SK-N-SH treated with all-trans-retinoic acid at 6 μM for 48 hours (cell line): ENCODE results near the gene SCAPER.

ENCODE experiments used
- ESRRG ChIP-seq: fragments of 250-450 bp; sonication (Bioruptor Pico); IDR thresholded peaks from 2 replicates; pipeline ENCODE4 v1.6.1; 2021; ENCODE audit warnings: mild to moderate bottlenecking
- ZNF70 ChIP-seq: fragments of 450-650 bp; formaldehyde crosslinking; IDR thresholded peaks from 2 replicates; pipeline ENCODE4 v1.5.0; 2020; ENCODE audit warnings: mild to moderate bottlenecking, moderate library complexity
- TF ChIP-seq, protein P1 (sequence below): fragments of 250-450 bp; sonication (Bioruptor Pico); IDR thresholded peaks from 2 replicates; pipeline ENCODE4 v1.8.0; 2020; ENCODE audit warnings: mild to moderate bottlenecking, moderate library complexity, borderline replicate concordance

DNA sequence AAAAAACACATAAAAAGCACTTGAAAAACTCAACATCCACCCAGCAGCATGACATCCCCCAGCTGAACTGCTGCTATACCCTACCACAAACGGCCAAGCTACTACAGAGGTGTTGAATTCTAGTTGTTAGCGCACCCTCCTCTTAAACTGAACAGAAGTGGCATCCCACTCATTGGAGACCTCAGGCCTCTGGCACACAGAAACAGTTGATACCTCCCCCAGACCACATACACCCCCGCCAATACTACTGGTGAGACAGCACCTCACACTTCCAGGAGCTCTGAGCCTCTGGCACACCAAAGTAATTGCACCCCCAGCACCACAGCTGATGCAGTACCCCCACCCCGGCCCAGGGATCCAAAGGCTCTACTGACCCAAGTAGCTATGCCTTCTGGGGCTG, 190.2 kb downstream of the SCAPER start:
- TF ChIP-seq ZNF70 (no peak), ESRRG (CRISPR knock-in tag) (no peak)
- TF ChIP-seq, protein P1, sequence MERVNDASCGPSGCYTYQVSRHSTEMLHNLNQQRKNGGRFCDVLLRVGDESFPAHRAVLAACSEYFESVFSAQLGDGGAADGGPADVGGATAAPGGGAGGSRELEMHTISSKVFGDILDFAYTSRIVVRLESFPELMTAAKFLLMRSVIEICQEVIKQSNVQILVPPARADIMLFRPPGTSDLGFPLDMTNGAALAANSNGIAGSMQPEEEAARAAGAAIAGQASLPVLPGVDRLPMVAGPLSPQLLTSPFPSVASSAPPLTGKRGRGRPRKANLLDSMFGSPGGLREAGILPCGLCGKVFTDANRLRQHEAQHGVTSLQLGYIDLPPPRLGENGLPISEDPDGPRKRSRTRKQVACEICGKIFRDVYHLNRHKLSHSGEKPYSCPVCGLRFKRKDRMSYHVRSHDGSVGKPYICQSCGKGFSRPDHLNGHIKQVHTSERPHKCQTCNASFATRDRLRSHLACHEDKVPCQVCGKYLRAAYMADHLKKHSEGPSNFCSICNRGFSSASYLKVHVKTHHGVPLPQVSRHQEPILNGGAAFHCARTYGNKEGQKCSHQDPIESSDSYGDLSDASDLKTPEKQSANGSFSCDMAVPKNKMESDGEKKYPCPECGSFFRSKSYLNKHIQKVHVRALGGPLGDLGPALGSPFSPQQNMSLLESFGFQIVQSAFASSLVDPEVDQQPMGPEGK, result no peak
